ES-I3 (cell line): ENCODE data around the gene DHRS13.
"Not testable (repeated sequence)": the region's sequence is repeated elsewhere in the genome, so short reads cannot be mapped to it uniquely, and the experiment has no call there.

Experiments
- H3K36me3 ChIP-seq: 2 replicates; pipeline ENCODE4 v1.6.1; 2013; ENCODE audit warnings: mild to moderate bottlenecking, low read length, control low read depth, moderate library complexity; ENCODE audit not compliant: insufficient read depth
- H3K4me1 ChIP-seq: 2 replicates; pipeline ENCODE4 v1.6.1; 2013; ENCODE audit warnings: mild to moderate bottlenecking, control low read depth, low read length; ENCODE audit not compliant: insufficient read depth
- H3K9ac ChIP-seq: 2 replicates; pipeline ENCODE4 v1.6.1; 2013; ENCODE audit warnings: low read depth, mild to moderate bottlenecking, low read length, moderate library complexity
- H3K9me3 ChIP-seq: 2 replicates; pipeline ENCODE4 v1.6.1; 2013; ENCODE audit warnings: mild to moderate bottlenecking, low read length, moderate library complexity; ENCODE audit not compliant: control insufficient read depth, insufficient read depth

The DHRS13 gene

DNA sequence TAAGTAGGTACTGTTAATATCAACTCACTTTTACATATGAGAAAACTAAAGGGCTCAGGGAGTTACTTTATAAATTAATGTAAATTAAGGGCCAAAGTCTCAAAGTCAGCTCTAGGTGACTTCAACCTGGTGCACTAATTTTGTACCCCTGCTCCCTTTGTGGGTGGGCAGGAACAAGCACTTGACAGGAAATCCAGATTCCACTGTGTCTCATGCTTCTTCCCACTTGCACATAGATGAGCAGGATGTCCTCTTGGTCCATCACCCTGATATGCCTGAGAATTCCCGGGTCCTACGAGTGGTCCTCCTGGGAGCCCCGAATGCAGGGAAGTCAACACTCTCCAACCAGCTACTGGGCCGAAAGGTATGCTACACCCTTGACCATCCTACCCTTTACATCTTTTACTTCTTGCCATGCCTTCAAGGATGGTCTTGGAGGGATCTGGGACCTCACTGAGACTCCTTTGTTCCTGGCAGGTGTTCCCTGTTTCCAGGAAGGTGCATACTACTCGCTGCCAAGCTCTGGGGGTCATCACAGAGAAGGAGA, 46.8 kb downstream of the DHRS13 start:
- no peak overlapping the region for H3K9ac ChIP-seq
- H3K9me3 ChIP-seq, result no peaks in the 10 kb centered on the region
- H3K36me3 ChIP-seq, result peaks cover 8% of the 10 kb centered on the region
- H3K4me1 ChIP-seq, result peaks cover 2% of the 10 kb centered on the region; the same call in 1 of the 2 replicates

DNA sequence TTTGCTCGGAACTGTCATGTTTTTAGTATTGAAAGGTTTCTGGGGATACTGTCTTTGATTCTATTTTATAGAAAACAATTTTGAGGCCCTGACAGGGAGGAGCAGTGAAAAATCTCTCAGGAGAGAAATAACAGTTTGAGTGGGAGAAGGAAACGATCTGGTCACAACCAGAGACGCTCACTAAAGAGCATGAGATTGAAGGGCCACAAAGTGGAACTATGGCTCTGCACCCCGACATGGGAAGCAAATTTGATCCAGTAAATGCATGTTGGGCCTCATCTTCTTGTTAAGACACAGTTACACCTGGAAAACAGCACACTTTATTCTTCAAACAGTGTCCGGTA, 47.6 kb downstream of the DHRS13 start:
- H3K9ac ChIP-seq, result peak overlapping the region; percentile 85
- H3K9me3 ChIP-seq, result no peaks in the 10 kb centered on the region
- peaks cover 2% of the 10 kb centered on the region; the same call in 1 of the 2 replicates for H3K4me1 ChIP-seq
- H3K36me3 ChIP-seq, result peaks cover 6% of the 10 kb centered on the region

DNA sequence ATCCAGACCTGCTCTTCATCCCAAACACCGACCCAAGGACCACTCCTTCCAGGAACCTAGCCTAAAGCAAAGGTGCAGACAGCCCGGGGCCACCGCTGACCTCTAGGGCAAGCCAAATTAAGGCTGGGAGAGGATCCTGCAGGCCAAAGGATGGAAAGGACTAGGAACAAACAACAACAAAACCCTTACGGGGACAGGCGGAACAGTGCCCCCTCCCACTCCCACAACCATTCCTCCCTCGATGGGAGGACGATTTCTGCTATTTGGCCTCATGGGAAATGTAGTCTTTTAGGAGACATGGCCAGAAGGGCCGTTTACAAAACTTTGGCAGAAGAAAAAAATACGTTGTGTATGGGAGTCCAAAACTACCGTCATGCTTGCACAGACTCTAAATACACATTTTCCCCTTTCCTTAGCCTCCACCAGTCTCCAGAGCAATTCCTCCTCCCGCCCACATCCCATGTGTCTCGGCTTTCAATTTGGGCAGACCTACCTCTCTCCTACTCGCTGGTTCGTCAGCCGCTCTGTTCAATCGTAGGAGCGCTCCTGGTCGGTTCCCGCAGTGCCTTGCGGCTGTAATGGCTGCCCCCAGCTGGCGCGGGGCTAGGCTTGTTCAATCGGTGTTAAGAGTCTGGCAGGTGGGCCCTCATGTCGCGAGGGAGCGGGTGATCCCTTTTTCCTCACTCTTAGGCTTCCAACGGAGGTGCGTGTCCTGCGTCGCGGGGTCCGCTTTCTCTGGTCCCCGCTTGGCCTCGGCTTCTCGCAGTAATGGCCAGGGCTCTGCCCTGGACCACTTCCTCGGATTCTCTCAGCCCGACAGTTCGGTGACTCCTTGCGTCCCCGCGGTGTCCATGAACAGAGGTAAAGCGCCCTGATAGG, 48.2 kb downstream of the DHRS13 start, which contains the start of gene ERAL1:
TSS of gene ERAL1 (plus strand) at position 560 of the 879 bp plus-strand sequence. CDS start at position 579, 19 bp downstream.
- Histone ChIP-seq H3K9ac (peak within 1 kb of the TSS; percentile 85), H3K4me1 (peaks cover 2% of the 10 kb centered on the region; the same call in 1 of the 2 replicates), H3K36me3 (0 out of 2 replicates have a peak, but pooled peaks cover 3% of the 10 kb centered on the region), H3K9me3 (no peaks in the 10 kb centered on the region)

DNA sequence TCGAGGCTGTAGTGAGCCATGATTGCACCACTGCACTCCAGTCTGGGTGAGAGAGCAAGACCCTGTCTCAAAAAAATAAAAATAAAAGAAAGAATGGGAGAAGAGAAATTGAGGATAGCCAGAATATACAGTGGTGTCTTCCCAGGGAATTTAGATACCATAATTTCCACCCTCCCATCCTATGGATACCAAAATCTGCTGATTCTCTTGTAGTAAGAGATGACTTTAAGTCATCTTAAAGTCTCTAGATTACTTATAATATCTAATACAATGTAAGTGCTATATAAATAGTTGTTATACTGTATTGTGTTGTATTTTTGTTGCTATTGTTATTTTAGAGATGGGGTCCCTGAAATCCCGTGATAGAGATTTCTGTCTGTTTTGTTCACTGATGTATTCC, 49.6 kb downstream of the DHRS13 start:
- Histone ChIP-seq H3K36me3 (no peaks in the 10 kb centered on the region), H3K4me1 (peaks cover 2% of the 10 kb centered on the region; the same call in 1 of the 2 replicates)

DNA sequence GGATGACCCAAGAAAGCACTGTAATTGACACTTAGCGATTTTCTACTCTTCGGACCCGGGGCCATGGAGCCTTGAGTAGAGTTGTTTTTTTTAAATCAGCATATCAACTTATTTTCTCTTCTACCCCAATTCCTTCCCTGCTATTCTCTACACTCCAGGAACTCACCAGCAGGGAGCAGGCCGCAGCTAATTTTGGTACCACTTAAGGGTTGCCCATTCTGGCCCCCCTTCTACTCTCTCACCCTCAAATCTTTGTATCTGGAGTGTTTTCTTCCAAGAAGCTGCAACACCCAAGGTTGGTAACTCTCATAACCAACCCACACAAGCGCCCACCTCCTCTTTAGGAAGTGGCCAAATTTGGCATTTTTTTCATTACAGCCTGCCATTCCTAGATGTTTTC, 53.6 kb downstream of the DHRS13 start:
- H3K9me3 ChIP-seq, result no peaks in the 10 kb centered on the region
- no peak overlapping the region for H3K9ac ChIP-seq
- H3K36me3 ChIP-seq, result no peaks in the 10 kb centered on the region
- H3K4me1 ChIP-seq, result peaks cover 2% of the 10 kb centered on the region; the same call in 1 of the 2 replicates

More for the DNA sequence above, 49.6 kb downstream of the DHRS13 start:
- Histone ChIP-seq H3K9me3 (no peaks in the 10 kb centered on the region), H3K9ac (no peak overlapping the region)

DNA sequence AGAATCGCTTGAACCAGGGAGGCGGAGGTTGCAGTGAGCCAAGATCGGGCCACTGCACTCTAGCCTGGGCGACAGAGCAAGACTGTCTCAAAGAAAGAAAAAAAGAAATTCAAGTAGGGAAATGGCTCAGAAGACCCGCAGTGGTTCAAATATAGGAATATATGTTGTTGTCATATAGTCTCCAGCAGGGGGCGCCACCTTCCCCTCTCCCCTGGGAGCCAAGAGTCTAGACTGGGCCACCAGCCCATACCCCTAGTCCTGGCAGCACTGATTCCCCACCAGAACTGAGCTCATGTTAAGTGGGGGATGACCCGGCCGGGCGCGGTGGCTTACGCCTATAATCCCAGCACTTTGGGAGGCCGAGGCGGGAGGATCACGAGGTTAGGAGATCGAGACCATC, 54.2 kb downstream of the DHRS13 start:
- not testable (repeated sequence) for H3K4me1 ChIP-seq, H3K36me3 ChIP-seq, H3K9ac ChIP-seq, H3K9me3 ChIP-seq
